DOHH2 (cell line): Measurements from ENCODE around the gene PMPCB.

ENCODE experiments used
- CTCF ChIP-seq: fragments of 200-600 bp; sonication (generic); IDR thresholded peaks from one replicate; pipeline ENCODE4 v1.5.1; 2014; ENCODE audit warnings: antibody characterized with exemption, mild to moderate bottlenecking, low read depth, low read length; ENCODE audit not compliant: poor library complexity, severe bottlenecking
- EZH2phosphoT487 ChIP-seq: fragments of 200-600 bp; sonication (generic); IDR thresholded peaks from 2 replicates; pipeline ENCODE4 v1.6.1; 2017; ENCODE audit warnings: borderline replicate concordance, mild to moderate bottlenecking, antibody characterized with exemption, low read length, moderate library complexity, mixed read lengths

GRCh38 chr7:103348452-103348851 is 51.2 kb downstream of the PMPCB start:
- no peak for TF ChIP-seq CTCF
- TF ChIP-seq EZH2phosphoT487, result no peak
